Mucosa of rectum (tissue), 2 donors: ENCODE results near the gene SLC5A1.

ENCODE experiments used
- H3K27ac ChIP-seq, 2 donors: one replicate each; pipeline ENCODE4 v1.7.0; 2013; ENCODE audit warnings: inconsistent platforms in 2 of 2, low read depth in 2 of 2, low read length in 2 of 2
- H3K27me3 ChIP-seq, 2 donors: one replicate each; pipeline ENCODE4 v1.7.0; 2013; ENCODE audit warnings: low read length in 2 of 2; ENCODE audit not compliant: control insufficient read depth in 2 of 2, insufficient read depth in 2 of 2
- H3K36me3 ChIP-seq, 2 donors: one replicate each; pipeline ENCODE4 v1.7.0; 2013; ENCODE audit warnings: low read length in 2 of 2; ENCODE audit not compliant: control insufficient read depth in 2 of 2, insufficient read depth in 2 of 2
- H3K4me1 ChIP-seq, 2 donors: one replicate each; pipeline ENCODE4 v1.7.0; 2013; ENCODE audit warnings: low read length in 2 of 2, mild to moderate bottlenecking in 1 of 2; ENCODE audit not compliant: control insufficient read depth in 2 of 2, insufficient read depth in 2 of 2
- H3K4me3 ChIP-seq, 2 donors: one replicate each; pipeline ENCODE4 v1.7.0; 2013; ENCODE audit warnings: low read length in 2 of 2
- H3K9ac ChIP-seq, 2 donors: one replicate each; pipeline ENCODE4 v1.7.0; 2013; ENCODE audit warnings: low read length in 2 of 2, low read depth in 1 of 2, mild to moderate bottlenecking in 1 of 2
- H3K9me3 ChIP-seq, 2 donors: one replicate each; pipeline ENCODE4 v1.7.0; 2013; ENCODE audit warnings: low read length in 2 of 2; ENCODE audit not compliant: control insufficient read depth in 2 of 2
- donor health status: healthy.
- donor health status: Normal muscosa, but diverticular disease.

The SLC5A1 gene

DNA sequence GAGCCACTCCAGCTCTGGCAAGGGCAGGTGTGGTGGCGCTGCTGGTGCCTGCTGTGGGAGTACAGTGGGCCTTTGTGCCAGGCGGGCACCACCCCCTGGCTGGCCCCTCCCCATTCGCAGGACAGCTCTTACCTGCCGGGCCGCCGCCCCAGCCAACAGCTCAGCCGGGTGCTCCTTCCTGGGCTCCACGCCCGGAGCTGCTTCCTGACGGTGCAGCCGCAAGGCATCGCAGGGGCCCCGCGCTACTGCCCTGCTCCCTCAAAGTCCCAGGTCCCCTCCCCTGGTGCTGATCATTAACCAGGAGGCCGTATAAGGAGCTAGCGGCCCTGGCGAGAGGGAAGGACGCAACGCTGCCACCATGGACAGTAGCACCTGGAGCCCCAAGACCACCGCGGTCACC lies at the start of gene SLC5A1:
SLC5A1 (plus strand) TSS at position 338 of the 400 bp plus-strand sequence; CDS start at position 359, 21 bp downstream.
- Histone ChIP-seq H3K27ac (peak within 1 kb of the TSS; percentile 87 to 88), H3K27me3 (peaks cover 0 to 4% of the 10 kb centered on the region in 2 donors), H3K36me3 (no peaks in the 10 kb centered on the region), H3K4me1 (peaks cover 17 to 28% of the 10 kb centered on the region in 2 donors), H3K9ac (peak within 1 kb of the TSS; percentile 60 to 63), H3K4me3 (peak within 1 kb of the TSS; percentile 67 to 70), H3K9me3 (no peaks in the 10 kb centered on the region)

DNA sequence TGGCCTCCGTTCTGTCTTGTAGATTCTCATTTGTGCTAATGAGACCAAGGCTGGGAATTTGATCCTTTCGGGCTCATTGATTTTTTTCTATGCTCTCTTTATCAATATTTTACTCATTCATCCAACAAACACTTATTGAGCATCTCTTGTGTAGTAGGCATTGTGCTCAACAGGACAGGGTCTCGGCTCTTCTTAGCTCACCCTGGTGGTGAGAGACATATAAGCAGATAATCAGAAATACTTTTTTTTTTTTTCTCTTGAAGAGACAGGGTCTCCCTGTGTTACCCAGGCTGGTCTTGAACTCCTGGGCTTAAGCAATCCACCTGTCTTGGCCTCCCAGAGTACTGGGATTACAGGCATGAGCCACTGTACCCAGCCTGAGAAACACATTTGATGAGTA lies 48.0 kb upstream of the SLC5A1 start:
- Histone ChIP-seq H3K36me3 (no peaks in the 10 kb centered on the region), H3K9ac (no peak overlapping the region), H3K9me3 (no peaks in the 10 kb centered on the region), H3K27me3 (no peaks in the 10 kb centered on the region), H3K4me3 (no peak overlapping the region), H3K4me1 (no peaks in the 10 kb centered on the region), H3K27ac (no peak overlapping the region)

DNA sequence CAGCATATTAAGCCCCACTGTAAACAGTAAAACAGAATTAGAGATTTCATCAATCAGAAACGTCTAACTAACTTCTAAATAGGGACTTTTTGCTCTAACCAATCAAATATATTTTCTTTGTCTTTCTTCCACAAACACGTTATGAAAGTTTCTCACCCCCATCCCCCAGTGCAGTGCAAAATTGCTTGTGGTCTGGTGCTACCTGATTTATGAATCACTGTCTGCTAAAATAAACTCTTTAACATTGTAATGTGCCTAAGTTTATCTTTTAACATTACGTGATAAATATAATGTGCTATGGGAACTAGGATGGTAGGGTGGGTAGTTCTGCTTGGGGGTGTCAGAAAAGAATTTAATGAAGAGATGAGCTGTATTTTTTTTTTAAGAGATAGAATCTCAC lies 47.3 kb upstream of the SLC5A1 start:
- no peaks in the 10 kb centered on the region for H3K4me1 ChIP-seq
- no peak overlapping the region for H3K4me3 ChIP-seq
- H3K27me3 ChIP-seq = no peaks in the 10 kb centered on the region

DNA sequence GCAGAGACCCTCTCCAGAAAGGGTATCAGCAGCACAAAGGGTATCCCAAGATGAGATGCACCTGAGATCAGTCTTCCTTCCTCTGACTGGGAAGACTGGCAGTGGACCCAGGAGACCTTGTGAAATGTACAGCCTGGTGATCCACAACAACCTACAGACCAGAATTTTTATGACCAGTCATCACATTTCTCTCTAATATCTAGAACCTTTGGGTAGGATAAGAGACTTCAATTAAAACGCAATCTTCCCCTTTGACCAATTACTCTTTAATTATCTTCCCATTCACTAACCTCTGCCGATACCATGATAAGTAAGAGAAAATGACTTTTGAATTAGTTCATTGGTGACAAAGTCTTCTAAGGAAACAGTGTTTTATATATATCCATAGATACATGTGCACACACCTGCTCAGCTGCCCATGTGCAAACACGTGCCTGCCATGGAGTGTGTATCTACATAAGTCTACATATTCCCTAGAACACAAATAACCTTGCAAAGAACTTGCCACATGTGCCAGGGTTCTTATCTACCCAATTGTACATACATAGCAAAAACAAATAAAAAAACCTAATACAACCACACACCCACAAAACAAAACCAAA lies 44.2 kb upstream of the SLC5A1 start:
- no peaks in the 10 kb centered on the region for H3K36me3 ChIP-seq
- H3K4me1 ChIP-seq = no peaks in the 10 kb centered on the region
- no peak overlapping the region for H3K27ac ChIP-seq
- no peak overlapping the region for H3K9ac ChIP-seq
- no peaks in the 10 kb centered on the region for H3K27me3 ChIP-seq
- no peak overlapping the region for H3K4me3 ChIP-seq
- no peaks in the 10 kb centered on the region for H3K9me3 ChIP-seq

More for the DNA sequence above, 47.3 kb upstream of the SLC5A1 start:
- Histone ChIP-seq H3K9ac (no peak overlapping the region), H3K9me3 (no peaks in the 10 kb centered on the region), H3K27ac (no peak overlapping the region), H3K36me3 (no peaks in the 10 kb centered on the region)

DNA sequence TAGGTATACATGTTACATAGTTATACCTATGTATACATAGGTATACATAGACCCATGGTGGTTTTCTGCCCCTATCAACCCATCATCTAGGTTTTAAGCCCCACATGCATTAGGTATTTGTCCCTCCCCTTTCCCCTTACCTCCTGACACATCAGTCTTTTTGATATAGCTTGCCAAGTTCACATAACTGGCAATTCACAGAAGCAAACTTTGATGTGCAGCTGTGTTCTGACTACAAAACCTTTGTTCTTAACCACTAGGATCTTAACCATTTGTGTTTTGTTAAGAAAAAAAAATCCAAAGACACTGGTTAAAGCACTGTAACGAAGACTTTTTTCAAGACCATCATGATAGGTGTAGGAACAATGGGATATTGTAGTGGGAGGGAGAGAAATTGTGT lies 42.9 kb upstream of the SLC5A1 start:
- Histone ChIP-seq H3K4me1 (no peaks in the 10 kb centered on the region), H3K27ac (no peak overlapping the region), H3K4me3 (no peak overlapping the region), H3K27me3 (no peaks in the 10 kb centered on the region), H3K9ac (no peak overlapping the region), H3K9me3 (no peaks in the 10 kb centered on the region), H3K36me3 (no peaks in the 10 kb centered on the region)

DNA sequence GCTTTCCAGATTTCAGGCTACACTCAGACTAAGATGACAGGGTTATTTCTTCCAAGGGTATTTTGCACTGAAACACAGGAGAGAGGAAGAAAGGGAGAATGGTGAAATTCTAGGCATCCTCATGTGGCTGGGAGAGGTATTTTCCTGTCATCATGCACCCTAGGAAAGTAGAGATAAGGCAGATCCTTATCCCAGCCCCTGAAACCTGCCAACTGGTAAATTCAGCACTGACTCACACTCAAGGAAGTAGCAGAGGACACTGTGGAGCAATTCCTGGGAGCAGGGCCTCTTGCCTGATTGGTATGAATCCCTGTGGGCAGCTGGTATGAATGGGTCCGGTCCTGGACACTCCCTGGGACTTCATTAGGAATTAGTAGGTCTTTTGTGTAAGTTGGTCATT lies 37.6 kb upstream of the SLC5A1 start:
- Histone ChIP-seq H3K9ac (no peak overlapping the region), H3K4me1 (no peaks in the 10 kb centered on the region), H3K4me3 (no peak overlapping the region), H3K9me3 (peaks cover 0 to 2% of the 10 kb centered on the region in 2 donors), H3K36me3 (no peaks in the 10 kb centered on the region), H3K27me3 (no peaks in the 10 kb centered on the region), H3K27ac (no peak overlapping the region)

DNA sequence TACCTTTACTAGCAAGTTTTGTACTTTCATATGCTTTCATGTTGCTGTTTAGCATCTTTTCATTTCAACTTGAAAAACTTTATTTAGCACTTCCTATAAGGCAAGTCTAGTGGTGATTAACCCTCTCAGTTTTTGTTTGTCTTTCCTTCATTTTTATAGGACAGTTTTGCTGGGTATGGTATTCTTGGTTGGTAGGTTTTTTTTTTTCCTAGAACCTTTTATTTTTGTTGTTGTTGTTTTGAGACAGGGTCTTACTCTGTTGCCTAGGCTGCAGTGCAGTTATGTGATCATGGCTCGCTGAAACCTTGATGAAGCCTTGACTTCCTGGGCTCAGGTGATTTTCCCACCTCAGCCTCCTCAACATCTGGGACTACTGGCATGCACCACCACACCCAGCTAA lies 29.9 kb upstream of the SLC5A1 start:
- H3K4me3 ChIP-seq = no peak overlapping the region
- no peaks in the 10 kb centered on the region for H3K27me3 ChIP-seq
- no peaks in the 10 kb centered on the region for H3K36me3 ChIP-seq
- H3K9me3 ChIP-seq = peaks cover 0 to 8% of the 10 kb centered on the region in 2 donors
- no peaks in the 10 kb centered on the region for H3K4me1 ChIP-seq
- H3K27ac ChIP-seq = no peak overlapping the region
- H3K9ac ChIP-seq = no peak overlapping the region

DNA sequence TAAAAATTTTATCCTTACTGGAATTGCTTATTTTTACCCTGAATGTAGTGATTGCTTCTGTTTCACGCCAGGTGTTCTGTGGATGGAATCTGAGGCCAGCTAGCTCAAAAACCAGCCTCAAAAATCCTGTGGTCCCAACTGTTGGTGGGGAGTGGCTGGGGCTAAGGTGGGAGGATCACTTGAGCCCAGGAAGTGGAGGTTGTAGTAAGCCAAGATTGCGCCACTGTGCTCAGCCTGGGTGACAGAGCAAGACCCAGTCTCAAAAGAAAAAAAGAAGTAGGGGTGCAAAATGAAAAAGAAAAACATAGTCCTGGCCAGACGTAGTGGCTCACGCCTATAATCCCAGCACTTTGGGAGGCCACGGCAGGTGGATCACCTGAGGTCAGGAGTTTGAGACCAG lies 27.0 kb upstream of the SLC5A1 start:
- Histone ChIP-seq H3K27me3 (no peaks in the 10 kb centered on the region), H3K9ac (no peak overlapping the region), H3K27ac (no peak overlapping the region), H3K9me3 (peaks cover 0 to 7% of the 10 kb centered on the region in 2 donors), H3K4me3 (no peak overlapping the region), H3K4me1 (no peaks in the 10 kb centered on the region), H3K36me3 (no peaks in the 10 kb centered on the region)

DNA sequence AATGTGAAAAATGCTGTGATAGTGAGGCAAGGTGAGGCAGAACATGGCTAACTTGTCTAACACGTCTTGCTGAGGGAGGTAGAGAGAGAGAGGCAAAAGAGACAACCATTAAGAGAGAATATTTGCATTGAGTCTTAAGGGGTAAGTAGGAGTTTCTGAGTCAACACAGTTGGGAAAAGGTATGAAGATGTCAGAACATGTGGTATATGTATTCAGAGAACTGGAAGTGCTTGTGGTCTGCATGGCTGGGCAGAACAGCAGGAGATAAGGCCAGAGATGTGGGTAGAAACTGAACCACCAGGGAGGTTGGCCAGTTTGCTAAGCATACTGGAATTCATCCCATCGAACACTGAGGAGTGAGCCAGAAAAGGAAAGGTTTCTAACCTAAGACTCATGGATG lies 25.0 kb upstream of the SLC5A1 start:
- Histone ChIP-seq H3K27ac (no peak overlapping the region), H3K4me1 (no peaks in the 10 kb centered on the region), H3K4me3 (no peak overlapping the region), H3K27me3 (no peaks in the 10 kb centered on the region), H3K9me3 (peaks cover 0 to 7% of the 10 kb centered on the region in 2 donors), H3K36me3 (no peaks in the 10 kb centered on the region), H3K9ac (no peak overlapping the region)

DNA sequence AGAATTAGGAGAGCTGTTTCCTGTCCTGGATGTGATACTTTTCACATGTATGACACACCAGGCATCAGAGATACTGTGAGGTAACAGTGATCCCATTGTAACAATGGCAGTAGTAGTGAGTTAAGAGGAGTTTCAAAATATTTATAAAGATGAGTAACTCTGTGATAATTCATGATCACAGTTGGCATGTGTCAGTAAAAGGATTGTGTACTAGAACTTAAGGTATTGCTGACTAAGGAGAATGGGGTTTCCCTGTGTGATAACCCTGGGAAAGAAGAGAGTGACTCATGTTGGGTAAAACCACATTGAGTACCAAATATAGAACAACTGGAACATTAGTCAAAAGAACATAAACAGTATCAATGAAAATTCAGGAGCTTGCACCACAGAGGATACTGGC lies 22.9 kb upstream of the SLC5A1 start:
- H3K9ac ChIP-seq = no peak overlapping the region
- no peak overlapping the region for H3K27ac ChIP-seq

DNA sequence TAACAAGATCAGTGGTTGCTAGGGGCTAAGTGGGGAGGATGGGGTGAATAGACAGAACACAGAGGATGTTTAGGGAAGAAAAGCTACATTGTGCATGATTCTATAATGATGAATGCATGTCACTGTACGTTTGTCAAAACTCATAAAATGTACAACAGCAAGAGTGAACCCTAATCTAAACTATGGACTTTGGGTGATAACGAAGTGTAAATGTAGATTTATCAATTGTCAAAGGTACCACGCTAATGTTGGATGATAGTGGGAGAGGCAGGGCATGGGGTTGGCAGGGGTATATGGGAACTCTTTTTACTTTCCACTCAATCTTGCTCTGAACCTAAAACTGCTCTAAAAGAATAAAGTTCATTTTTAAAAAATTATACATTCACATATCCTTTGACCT lies 21.3 kb upstream of the SLC5A1 start:
- Histone ChIP-seq H3K4me1 (no peaks in the 10 kb centered on the region), H3K27me3 (no peaks in the 10 kb centered on the region), H3K9ac (no peak overlapping the region), H3K9me3 (no peaks in the 10 kb centered on the region), H3K4me3 (no peak overlapping the region), H3K36me3 (no peaks in the 10 kb centered on the region), H3K27ac (no peak overlapping the region)

More for the DNA sequence above, 22.9 kb upstream of the SLC5A1 start:
- Histone ChIP-seq H3K36me3 (no peaks in the 10 kb centered on the region), H3K4me1 (no peaks in the 10 kb centered on the region), H3K27me3 (no peaks in the 10 kb centered on the region), H3K9me3 (no peaks in the 10 kb centered on the region), H3K4me3 (no peak overlapping the region)
